Measurements from ENCODE around the gene HLX. TPM values are rescaled to one million over a fixed set of nuclear protein-coding genes. Genes with fewer than 3 reads are reported as not detected.

Gene HLX
- total and polyA plus RNA-seq, 2 of the 13 experiments (the other 11 are each of a cell fraction or from before 2014, with no cell fraction given) = 0.30 to 0.35 TPM

GRCh38 chr1:220927442-220927841, 48.2 kb downstream of the HLX start:
- H3K4me1 ChIP-seq (ENCODE audit: insufficient read depth, low read length) = no peaks in the 10 kb centered on the region
- POLR2A ChIA-PET = no interaction called here
- TF ChIP-seq ZMYM4 (CRISPR knock-in tag; IDR thresholded peaks at IDR 0.05) (no peak), SNAPC4 (CRISPR knock-in tag; IDR thresholded peaks at IDR 0.05) (no peak), RERE (CRISPR knock-in tag; IDR thresholded peaks at IDR 0.05; ENCODE audit: low read depth) (no peak), ZNF317 (CRISPR knock-in tag; IDR thresholded peaks at IDR 0.05) (no peak), GTF2F1 (IDR thresholded peaks at IDR 0.05; ENCODE audit: low read length) (no peak), THAP11 (CRISPR knock-in tag; IDR thresholded peaks at IDR 0.05) (no peak), CEBPZ (IDR thresholded peaks at IDR 0.05; ENCODE audit: low read length) (no peak), TSC22D2 (CRISPR knock-in tag; IDR thresholded peaks at IDR 0.05; ENCODE audit: borderline replicate concordance) (no peak), MBNL3 (CRISPR knock-in tag; conservative IDR thresholded peaks at IDR 0.05) (no peak), ETS1 (CRISPR knock-in tag; IDR thresholded peaks at IDR 0.05) (no peak)

More at GRCh38 chr1:220927442-220927841, 48.2 kb downstream of the HLX start:
- Histone ChIP-seq H3K79me2 (ENCODE audit: insufficient read depth, low read length) (no peaks in the 10 kb centered on the region), H3K4me2 (ENCODE audit: low read depth, low read length) (no peak overlapping the region), H3K9me3 (ENCODE audit: low read length) (no peaks in the 10 kb centered on the region), H3K4me3 (replicated peaks in 1 of 3; ENCODE audit: insufficient read depth in 1 of 3, low read depth in 2 of 3, low read length in 3 of 3) (no peak overlapping the region), H3K36me3 (replicated peaks in 1 of 2; ENCODE audit: control insufficient read depth in 1 of 2, insufficient read depth in 2 of 2, low read length in 2 of 2) (no peaks in the 10 kb centered on the region), H3K27me3 (ENCODE audit: control insufficient read depth in 1 of 2, insufficient read depth in 2 of 2, low read length in 2 of 2) (no peaks in the 10 kb centered on the region), H3K9ac (ENCODE audit: insufficient read depth, low read depth, low read length) (no peak overlapping the region), H3K27ac (ENCODE audit: extremely low read length, insufficient read depth, low read length) (no peak overlapping the region), H2AFZ (ENCODE audit: low read length) (no peak overlapping the region), H4K20me1 (ENCODE audit: insufficient read depth, low read length) (no peaks in the 10 kb centered on the region)
- no peak for ATAC-seq
- no TSS peak for BruUV-seq (replicated peaks)
- no peak for FAIRE-seq
- intact Hi-C loops (cut with micrococcal nuclease; ENCODE audit: unreplicated experiment) = no loop called here
- CTCF ChIA-PET (ENCODE audit: low intra/inter-chr PET ratio, low total read pairs) = no interaction called here
- in situ Hi-C loops (cut with HindIII; ENCODE audit: extremely low pct_ligation_motif_present, low pct_unique_long_range_greater_than_20kb) = no loop called here
- DNase-seq (ENCODE audit: low spot score) = no peak
- 13% methylated on average over 4 of the region's 6 CpGs for WGBS (ENCODE audit: low lambda C conversion rate)

Measured in HepG2 (cell line).